ENCODE results near the gene ADORA1. TPM values are rescaled to one million over a fixed set of nuclear protein-coding genes. Genes with fewer than 3 reads are reported as not detected.

ADORA1 gene
- total and polyA plus RNA-seq, 4 experiments from 2014 or later: 0.10 TPM; not detected in 3

GRCh38 chr1:203103829-203104495 lies 23.6 kb upstream of the ADORA1 start:
- Histone ChIP-seq H3K36me3 (ENCODE audit: insufficient read depth, low read length) (no peaks in the 10 kb centered on the region), H3K27me3 (ENCODE audit: insufficient read depth, low read length) (peaks cover 10% of the 10 kb centered on the region), H3K27ac (ENCODE audit: low read depth, low read length) (no peak overlapping the region), H3K4me3 (ENCODE audit: low read length in 2 of 2) (no peak overlapping the region), H3K9me3 (ENCODE audit: control insufficient read depth in 1 of 2, low read length in 2 of 2) (no peaks in the 10 kb centered on the region), H3K4me1 (ENCODE audit: insufficient read depth, low read length) (no peaks in the 10 kb centered on the region)
- intact Hi-C loops (cut with micrococcal nuclease): no loop called here
- Mint-ChIP-seq H3K4me1 (no peaks in the 10 kb centered on the region), H3K9me3 (peaks cover 0 to 11% (median 5%) of the 10 kb centered on the region in 8 donors), H3K27me3 (peaks cover 26 to 29% of the 10 kb centered on the region in 2 donors), H3K27ac (no peak overlapping the region), H3K4me3 (no peak overlapping the region), H3K36me3 (no peaks in the 10 kb centered on the region)
- ChIA-PET CTCF (ENCODE audit: partially characterized antibody) (no interaction called here), POLR2A (ENCODE audit: partially characterized antibody) (no interaction called here)
- no peak for DNase-seq

- no peak overlapping the region for H3K4me3 ChIP-seq (ENCODE audit: low read length in 2 of 2)
- Mint-ChIP-seq H3K9me3 (peaks cover 0 to 11% (median 5%) of the 10 kb centered on the region in 8 donors), H3K27me3 (peaks cover 28 to 30% of the 10 kb centered on the region in 2 donors), H3K4me3 (no peak overlapping the region), H3K4me1 (no peaks in the 10 kb centered on the region), H3K36me3 (no peaks in the 10 kb centered on the region), H3K27ac (no peak overlapping the region)
- H3K4me1 ChIP-seq (ENCODE audit: insufficient read depth, low read length): no peaks in the 10 kb centered on the region
- H3K27ac ChIP-seq (ENCODE audit: low read depth, low read length): no peak overlapping the region
- CTCF ChIA-PET (ENCODE audit: partially characterized antibody): no interaction called here
- POLR2A ChIA-PET (ENCODE audit: partially characterized antibody): no interaction called here
- H3K36me3 ChIP-seq (ENCODE audit: insufficient read depth, low read length): no peaks in the 10 kb centered on the region
- intact Hi-C loops (cut with micrococcal nuclease): no loop called here
- no peaks in the 10 kb centered on the region for H3K9me3 ChIP-seq (ENCODE audit: control insufficient read depth in 1 of 2, low read length in 2 of 2)
- no peak for DNase-seq
- peaks cover 10% of the 10 kb centered on the region for H3K27me3 ChIP-seq (ENCODE audit: insufficient read depth, low read length)
Observed at GRCh38 chr1:203104789-203105390, 22.6 kb upstream of the ADORA1 start.

- Histone ChIP-seq H3K9me3 (ENCODE audit: control insufficient read depth in 1 of 2, low read length in 2 of 2) (no peaks in the 10 kb centered on the region), H3K36me3 (ENCODE audit: insufficient read depth, low read length) (no peaks in the 10 kb centered on the region), H3K27me3 (ENCODE audit: insufficient read depth, low read length) (peaks cover 8% of the 10 kb centered on the region), H3K4me1 (ENCODE audit: insufficient read depth, low read length) (no peaks in the 10 kb centered on the region), H3K27ac (ENCODE audit: low read depth, low read length) (no peak overlapping the region), H3K4me3 (ENCODE audit: low read length in 2 of 2) (no peak overlapping the region)
- H3K27ac Mint-ChIP-seq: no peak overlapping the region
- ChIA-PET CTCF (ENCODE audit: partially characterized antibody) (no interaction called here), POLR2A (ENCODE audit: partially characterized antibody) (no interaction called here)
- H3K4me3 Mint-ChIP-seq: no peak overlapping the region
- H3K4me1 Mint-ChIP-seq: no peaks in the 10 kb centered on the region
- peaks cover 0 to 2% (median 0%) of the 10 kb centered on the region in 8 donors for H3K9me3 Mint-ChIP-seq
- peaks cover 30% of the 10 kb centered on the region in 2 donors for H3K27me3 Mint-ChIP-seq
- intact Hi-C loops (cut with micrococcal nuclease): no loop called here
- DNase-seq: no peak
- H3K36me3 Mint-ChIP-seq: no peaks in the 10 kb centered on the region
Observed at GRCh38 chr1:203112475-203112874, 15.1 kb upstream of the ADORA1 start.

- Histone ChIP-seq H3K27ac (ENCODE audit: low read depth, low read length) (no peak overlapping the region), H3K36me3 (ENCODE audit: insufficient read depth, low read length) (no peaks in the 10 kb centered on the region), H3K9me3 (ENCODE audit: control insufficient read depth in 1 of 2, low read length in 2 of 2) (no peaks in the 10 kb centered on the region), H3K27me3 (ENCODE audit: insufficient read depth, low read length) (peaks cover 2% of the 10 kb centered on the region), H3K4me1 (ENCODE audit: insufficient read depth, low read length) (no peaks in the 10 kb centered on the region), H3K4me3 (ENCODE audit: low read length in 2 of 2) (no peak overlapping the region)
- H3K27ac Mint-ChIP-seq: no peak overlapping the region
- no peak for DNase-seq
- H3K4me3 Mint-ChIP-seq: no peak overlapping the region
- no peaks in the 10 kb centered on the region for H3K36me3 Mint-ChIP-seq
- intact Hi-C loops (cut with micrococcal nuclease): no loop called here
- peaks cover 27 to 28% of the 10 kb centered on the region in 2 donors for H3K27me3 Mint-ChIP-seq
- ChIA-PET CTCF (ENCODE audit: partially characterized antibody) (no interaction called here), POLR2A (ENCODE audit: partially characterized antibody) (no interaction called here)
- no peaks in the 10 kb centered on the region for H3K9me3 Mint-ChIP-seq
- peaks cover 0 to 2% (median 0%) of the 10 kb centered on the region in 4 donors for H3K4me1 Mint-ChIP-seq
Observed at GRCh38 chr1:203113308-203113707, 14.2 kb upstream of the ADORA1 start.

- no peak overlapping the region for H3K4me3 ChIP-seq (ENCODE audit: low read length in 2 of 2)
- H3K36me3 Mint-ChIP-seq: no peaks in the 10 kb centered on the region
- no peak overlapping the region for H3K27ac Mint-ChIP-seq
- CTCF ChIA-PET (ENCODE audit: partially characterized antibody): no interaction called here
- H3K27ac ChIP-seq (ENCODE audit: low read depth, low read length): no peak overlapping the region
- H3K27me3 Mint-ChIP-seq: peaks cover 25 to 30% of the 10 kb centered on the region in 2 donors
- DNase-seq: no peak
- peaks cover 3% of the 10 kb centered on the region for H3K27me3 ChIP-seq (ENCODE audit: insufficient read depth, low read length)
- no peaks in the 10 kb centered on the region for H3K36me3 ChIP-seq (ENCODE audit: insufficient read depth, low read length)
- H3K4me3 Mint-ChIP-seq: no peak overlapping the region
- H3K9me3 ChIP-seq (ENCODE audit: control insufficient read depth in 1 of 2, low read length in 2 of 2): no peaks in the 10 kb centered on the region
- H3K4me1 ChIP-seq (ENCODE audit: insufficient read depth, low read length): no peaks in the 10 kb centered on the region
- H3K4me1 Mint-ChIP-seq: peaks cover 0 to 2% (median 0%) of the 10 kb centered on the region in 4 donors
- intact Hi-C loops (cut with micrococcal nuclease): no loop called here
- no peaks in the 10 kb centered on the region for H3K9me3 Mint-ChIP-seq
- POLR2A ChIA-PET (ENCODE audit: partially characterized antibody): no interaction called here
Observed at GRCh38 chr1:203114202-203114601, 13.3 kb upstream of the ADORA1 start.

- DNase-seq: no peak
- no peaks in the 10 kb centered on the region for H3K36me3 ChIP-seq (ENCODE audit: insufficient read depth, low read length)
- no peaks in the 10 kb centered on the region for H3K4me1 ChIP-seq (ENCODE audit: insufficient read depth, low read length)
- H3K4me3 ChIP-seq (ENCODE audit: low read length in 2 of 2): no peak overlapping the region
- intact Hi-C loops (cut with micrococcal nuclease): no loop called here
- peaks cover 30 to 32% of the 10 kb centered on the region in 2 donors for H3K27me3 Mint-ChIP-seq
- H3K27ac ChIP-seq (ENCODE audit: low read depth, low read length): no peak overlapping the region
- no peaks in the 10 kb centered on the region for H3K36me3 Mint-ChIP-seq
- H3K27me3 ChIP-seq (ENCODE audit: insufficient read depth, low read length): peaks cover 11% of the 10 kb centered on the region
- H3K27ac Mint-ChIP-seq: no peak overlapping the region
- no peaks in the 10 kb centered on the region for H3K9me3 Mint-ChIP-seq
- ChIA-PET CTCF (ENCODE audit: partially characterized antibody) (no interaction called here), POLR2A (ENCODE audit: partially characterized antibody) (no interaction called here)
- no peaks in the 10 kb centered on the region for H3K9me3 ChIP-seq (ENCODE audit: control insufficient read depth in 1 of 2, low read length in 2 of 2)
- peaks cover 0 to 5% (median under 1%) of the 10 kb centered on the region in 4 donors for H3K4me1 Mint-ChIP-seq
- no peak overlapping the region for H3K4me3 Mint-ChIP-seq
Observed at GRCh38 chr1:203116091-203116820, 11.3 kb upstream of the ADORA1 start.
